ENCODE results near the gene ZNF787.
A peak's percentile ranks its signal among the peaks of the same experiment; 100 is the strongest.

ZNF787 gene

DNA sequence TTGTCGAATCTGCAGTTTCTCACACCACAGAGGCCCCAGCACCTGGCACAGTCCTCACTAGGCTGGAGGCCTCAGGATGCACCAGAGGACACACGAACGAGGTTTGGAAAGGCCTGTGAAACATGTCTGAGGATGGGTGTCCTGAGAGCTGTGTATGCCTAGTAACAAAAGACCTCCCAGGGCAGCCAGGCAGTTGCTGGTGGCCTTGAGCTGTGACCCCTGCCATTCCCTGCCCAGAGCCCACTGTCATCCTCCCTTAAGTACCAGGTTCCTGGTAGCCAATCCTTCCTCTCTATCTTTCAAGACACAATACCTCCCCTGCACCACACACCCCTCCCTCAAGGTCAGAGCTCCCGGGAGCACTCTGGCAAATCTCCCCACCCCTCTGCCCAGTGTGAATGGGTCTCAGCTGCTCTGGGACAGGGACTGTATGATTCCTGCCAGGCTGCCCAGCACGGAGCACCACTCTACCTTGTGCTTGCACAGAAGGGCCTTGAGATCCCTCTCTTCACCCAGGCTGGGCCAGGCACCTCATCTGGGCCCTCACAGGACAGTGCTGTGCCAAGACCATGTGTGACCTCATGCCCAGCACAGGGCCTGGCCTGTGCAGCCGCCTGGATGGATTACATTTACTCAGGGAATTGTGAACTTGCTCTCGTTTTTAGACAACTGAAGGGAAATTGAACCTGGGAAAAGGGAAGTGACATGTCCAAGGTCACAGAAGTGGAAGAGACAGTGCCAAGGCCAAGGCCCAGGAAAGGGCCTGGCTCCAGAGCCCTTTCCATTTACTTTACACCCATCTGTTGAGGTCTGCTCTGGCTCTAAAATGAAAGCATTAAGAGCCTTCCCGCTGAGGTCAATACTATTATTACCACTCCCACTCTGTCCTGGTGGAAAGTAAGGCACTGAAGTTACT is 2.2 kb downstream of the ZNF787 start:
- H3K4me3 ChIP-seq (ENCODE audit: insufficient read depth in 1 of 2, low read depth in 1 of 2, low read length in 2 of 2) = peak overlapping the region in 1 of 2 experiments; percentile 88
- no peak overlapping the region for H3K14ac ChIP-seq (ENCODE audit: low read length in 2 of 2)
- H2AK5ac ChIP-seq (ENCODE audit: low read length, severe bottlenecking) = no peak overlapping the region
- peak overlapping the region in 1 of 2 experiments; percentile 30 for H3K4ac ChIP-seq (ENCODE audit: low read depth in 1 of 2, low read length in 2 of 2)
- H3K18ac ChIP-seq (ENCODE audit: low read depth in 1 of 2, low read length in 2 of 2) = no peak overlapping the region
- H2AFZ ChIP-seq (ENCODE audit: low read depth, low read length) = no peak overlapping the region
- no peak overlapping the region for H2BK120ac ChIP-seq (ENCODE audit: low read depth, low read length)
- no peaks in the 10 kb centered on the region for H3K27me3 ChIP-seq (ENCODE audit: control insufficient read depth in 1 of 2, insufficient read depth in 1 of 2, low read length in 2 of 2)
- H3K4me1 ChIP-seq (ENCODE audit: control insufficient read depth, insufficient read depth, low read depth, low read length) = peaks cover 38% of the 10 kb centered on the region
- no peaks in the 10 kb centered on the region for H3K9me3 ChIP-seq (ENCODE audit: control insufficient read depth, low read length)
- H3K27ac ChIP-seq (ENCODE audit: low read length, poor library complexity, severe bottlenecking) = peak overlapping the region; percentile 89
- no peak for DNase-seq
- H3K36me3 ChIP-seq (ENCODE audit: control insufficient read depth in 1 of 2, insufficient read depth in 2 of 2, low read depth in 1 of 2, low read length in 2 of 2) = peaks cover 3 to 37% of the 10 kb centered on the region in 2 experiments
- peak overlapping the region; percentile 81 for H4K91ac ChIP-seq (ENCODE audit: low read length)
- H3K23ac ChIP-seq (ENCODE audit: low read length in 2 of 2) = no peak overlapping the region
- H3K4me2 ChIP-seq (ENCODE audit: low read length, poor library complexity, severe bottlenecking) = peak overlapping the region; percentile 77
- peak overlapping the region in 1 of 2 experiments; percentile 10 for H2BK12ac ChIP-seq (ENCODE audit: low read length in 2 of 2)
- no peak overlapping the region for H2BK5ac ChIP-seq (ENCODE audit: low read depth, low read length, poor library complexity, severe bottlenecking)
- no peaks in the 10 kb centered on the region for H3K79me1 ChIP-seq (replicated peaks; ENCODE audit: low read length, poor library complexity, severe bottlenecking)
- peak overlapping the region; percentile 62 for H2BK15ac ChIP-seq (ENCODE audit: low read depth, poor library complexity, severe bottlenecking)
- H4K8ac ChIP-seq (ENCODE audit: low read length) = peak overlapping the region; percentile 92
- peak overlapping the region; percentile 94 for H3K9ac ChIP-seq (ENCODE audit: low read length)
- WGBS = 94% methylated on average over 8 of the region's 8 CpGs

- H2BK5ac ChIP-seq (ENCODE audit: low read depth, low read length, poor library complexity, severe bottlenecking) = no peak overlapping the region
- H3K4me1 ChIP-seq (ENCODE audit: control insufficient read depth, insufficient read depth, low read depth, low read length) = peaks cover 44% of the 10 kb centered on the region
- H2AFZ ChIP-seq (ENCODE audit: low read depth, low read length) = no peak overlapping the region
- H2BK12ac ChIP-seq (ENCODE audit: low read length in 2 of 2) = no peak overlapping the region
- no peak overlapping the region for H4K91ac ChIP-seq (ENCODE audit: low read length)
- H3K9me3 ChIP-seq (ENCODE audit: control insufficient read depth, low read length) = no peaks in the 10 kb centered on the region
- H3K27ac ChIP-seq (ENCODE audit: low read length, poor library complexity, severe bottlenecking) = no peak overlapping the region
- no peak overlapping the region for H3K4me3 ChIP-seq (ENCODE audit: insufficient read depth in 1 of 2, low read depth in 1 of 2, low read length in 2 of 2)
- DNase-seq = no peak
- no peak overlapping the region for H2BK15ac ChIP-seq (ENCODE audit: low read depth, poor library complexity, severe bottlenecking)
- no peak overlapping the region for H3K23ac ChIP-seq (ENCODE audit: low read length in 2 of 2)
- no peak overlapping the region for H3K18ac ChIP-seq (ENCODE audit: low read depth in 1 of 2, low read length in 2 of 2)
- no peak overlapping the region for H3K14ac ChIP-seq (ENCODE audit: low read length in 2 of 2)
- no peak overlapping the region for H4K8ac ChIP-seq (ENCODE audit: low read length)
- H3K9ac ChIP-seq (ENCODE audit: low read length) = no peak overlapping the region
- H2BK120ac ChIP-seq (ENCODE audit: low read depth, low read length) = no peak overlapping the region
- no peak overlapping the region for H3K4me2 ChIP-seq (ENCODE audit: low read length, poor library complexity, severe bottlenecking)
- H3K4ac ChIP-seq (ENCODE audit: low read depth in 1 of 2, low read length in 2 of 2) = no peak overlapping the region
- peaks cover 3 to 37% of the 10 kb centered on the region in 2 experiments for H3K36me3 ChIP-seq (ENCODE audit: control insufficient read depth in 1 of 2, insufficient read depth in 2 of 2, low read depth in 1 of 2, low read length in 2 of 2)
- H3K27me3 ChIP-seq (ENCODE audit: control insufficient read depth in 1 of 2, insufficient read depth in 1 of 2, low read length in 2 of 2) = no peaks in the 10 kb centered on the region
- H2AK5ac ChIP-seq (ENCODE audit: low read length, severe bottlenecking) = no peak overlapping the region
- no peaks in the 10 kb centered on the region for H3K79me1 ChIP-seq (replicated peaks; ENCODE audit: low read length, poor library complexity, severe bottlenecking)
- WGBS = 83% methylated on average over 9 of the region's 9 CpGs
These were observed 3.2 kb downstream of the ZNF787 start for GRCh38 chr19:56117889-56118288.

DNA sequence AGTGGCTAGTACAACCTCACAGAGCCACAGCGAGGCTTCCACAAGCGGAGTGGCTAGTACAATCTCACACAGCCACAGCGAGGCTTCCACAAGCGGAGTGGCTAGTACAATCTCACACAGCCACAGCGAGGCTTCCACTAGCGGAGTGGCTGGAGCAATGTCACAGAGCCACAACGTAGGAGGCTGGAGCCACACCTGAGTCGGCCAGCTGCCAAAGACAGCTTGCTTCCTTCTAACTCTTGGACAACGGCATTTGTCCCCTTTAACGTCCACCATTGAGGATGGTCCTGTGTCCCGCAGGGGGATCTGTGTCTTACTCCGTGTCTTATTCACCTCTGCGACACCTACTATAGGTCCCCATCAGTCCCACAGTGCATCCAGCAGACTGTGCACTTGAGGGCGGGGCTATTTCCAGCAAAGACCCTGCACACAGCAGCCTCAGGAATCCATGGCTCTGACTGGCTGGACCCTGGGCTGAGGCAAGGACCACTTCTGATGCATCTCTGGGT is 3.7 kb downstream of the ZNF787 start:
- H2BK15ac ChIP-seq (ENCODE audit: low read depth, poor library complexity, severe bottlenecking) = no peak overlapping the region
- H2AFZ ChIP-seq (ENCODE audit: low read depth, low read length) = no peak overlapping the region
- H2BK12ac ChIP-seq (ENCODE audit: low read length in 2 of 2) = no peak overlapping the region
- WGBS = 92% methylated on average over 14 of the region's 14 CpGs
- H2AK5ac ChIP-seq (ENCODE audit: low read length, severe bottlenecking) = no peak overlapping the region
- H4K91ac ChIP-seq (ENCODE audit: low read length) = no peak overlapping the region
- peaks cover 3 to 37% of the 10 kb centered on the region in 2 experiments for H3K36me3 ChIP-seq (ENCODE audit: control insufficient read depth in 1 of 2, insufficient read depth in 2 of 2, low read depth in 1 of 2, low read length in 2 of 2)
- H3K9ac ChIP-seq (ENCODE audit: low read length) = no peak overlapping the region
- peaks cover 48% of the 10 kb centered on the region for H3K4me1 ChIP-seq (ENCODE audit: control insufficient read depth, insufficient read depth, low read depth, low read length)
- DNase-seq = no peak
- no peak overlapping the region for H3K4me2 ChIP-seq (ENCODE audit: low read length, poor library complexity, severe bottlenecking)
- no peak overlapping the region for H2BK120ac ChIP-seq (ENCODE audit: low read depth, low read length)
- no peak overlapping the region for H3K4me3 ChIP-seq (ENCODE audit: insufficient read depth in 1 of 2, low read depth in 1 of 2, low read length in 2 of 2)
- peak overlapping the region in 1 of 2 experiments; percentile 14 for H3K23ac ChIP-seq (ENCODE audit: low read length in 2 of 2)
- H3K4ac ChIP-seq (ENCODE audit: low read depth in 1 of 2, low read length in 2 of 2) = no peak overlapping the region
- H3K9me3 ChIP-seq (ENCODE audit: control insufficient read depth, low read length) = no peaks in the 10 kb centered on the region
- no peak overlapping the region for H4K8ac ChIP-seq (ENCODE audit: low read length)
- no peak overlapping the region for H2BK5ac ChIP-seq (ENCODE audit: low read depth, low read length, poor library complexity, severe bottlenecking)
- no peak overlapping the region for H3K27ac ChIP-seq (ENCODE audit: low read length, poor library complexity, severe bottlenecking)
- H3K18ac ChIP-seq (ENCODE audit: low read depth in 1 of 2, low read length in 2 of 2) = no peak overlapping the region
- no peak overlapping the region for H3K14ac ChIP-seq (ENCODE audit: low read length in 2 of 2)
- H3K79me1 ChIP-seq (replicated peaks; ENCODE audit: low read length, poor library complexity, severe bottlenecking) = no peaks in the 10 kb centered on the region
- H3K27me3 ChIP-seq (ENCODE audit: control insufficient read depth in 1 of 2, insufficient read depth in 1 of 2, low read length in 2 of 2) = no peaks in the 10 kb centered on the region

GRCh38 chr19:56116606-56117005 is 4.5 kb downstream of the ZNF787 start:
- DNase-seq = no peak
- Histone ChIP-seq H3K4me2 (ENCODE audit: low read length, poor library complexity, severe bottlenecking) (no peak overlapping the region), H3K14ac (ENCODE audit: low read length in 2 of 2) (no peak overlapping the region), H2BK15ac (ENCODE audit: low read depth, poor library complexity, severe bottlenecking) (no peak overlapping the region), H3K27me3 (ENCODE audit: control insufficient read depth in 1 of 2, insufficient read depth in 1 of 2, low read length in 2 of 2) (no peaks in the 10 kb centered on the region), H3K18ac (ENCODE audit: low read depth in 1 of 2, low read length in 2 of 2) (no peak overlapping the region), H2AK5ac (ENCODE audit: low read length, severe bottlenecking) (no peak overlapping the region), H2BK12ac (ENCODE audit: low read length in 2 of 2) (no peak overlapping the region), H2BK5ac (ENCODE audit: low read depth, low read length, poor library complexity, severe bottlenecking) (no peak overlapping the region), H3K9ac (ENCODE audit: low read length) (no peak overlapping the region), H3K4me3 (ENCODE audit: insufficient read depth in 1 of 2, low read depth in 1 of 2, low read length in 2 of 2) (no peak overlapping the region), H3K4me1 (ENCODE audit: control insufficient read depth, insufficient read depth, low read depth, low read length) (peaks cover 53% of the 10 kb centered on the region), H2AFZ (ENCODE audit: low read depth, low read length) (no peak overlapping the region), H3K9me3 (ENCODE audit: control insufficient read depth, low read length) (no peaks in the 10 kb centered on the region), H3K36me3 (ENCODE audit: control insufficient read depth in 1 of 2, insufficient read depth in 2 of 2, low read depth in 1 of 2, low read length in 2 of 2) (peaks cover 3 to 46% of the 10 kb centered on the region in 2 experiments), H3K23ac (ENCODE audit: low read length in 2 of 2) (no peak overlapping the region), H3K79me1 (replicated peaks; ENCODE audit: low read length, poor library complexity, severe bottlenecking) (no peaks in the 10 kb centered on the region), H4K8ac (ENCODE audit: low read length) (no peak overlapping the region), H4K91ac (ENCODE audit: low read length) (no peak overlapping the region), H3K4ac (ENCODE audit: low read depth in 1 of 2, low read length in 2 of 2) (no peak overlapping the region), H2BK120ac (ENCODE audit: low read depth, low read length) (no peak overlapping the region), H3K27ac (ENCODE audit: low read length, poor library complexity, severe bottlenecking) (no peak overlapping the region)
- WGBS = 95% methylated on average over 6 of the region's 6 CpGs

All from mesenchymal stem cell (in vitro differentiated cells and primary cell).